ENCODE data around the gene ARHGAP21.
A peak's percentile ranks its signal among the peaks of the same experiment; 100 is the strongest.

Gene ARHGAP21

GRCh38 chr10:24618401-24618800 is 105.3 kb downstream of the ARHGAP21 start:
- H3K4me3 ChIP-seq (ENCODE audit: control insufficient read depth, low read depth, low read length) = no peak overlapping the region
- no peak for TF ChIP-seq CTCF (IDR thresholded peaks at IDR 0.05; ENCODE audit: control insufficient read depth, insufficient read depth, low read depth, low read length, missing control alignments)
- DNase-seq (ENCODE audit: low read depth) = no peak

- DNase-seq (ENCODE audit: low read depth) = no peak
- no peak overlapping the region for H3K4me3 ChIP-seq (ENCODE audit: control insufficient read depth, low read depth, low read length)
- TF ChIP-seq CTCF (IDR thresholded peaks at IDR 0.05; ENCODE audit: control insufficient read depth, insufficient read depth, low read depth, low read length, missing control alignments) = peak; percentile 81
These were observed 105.8 kb downstream of the ARHGAP21 start for GRCh38 chr10:24617771-24618396.

GRCh38 chr10:24616536-24616935 is 107.2 kb downstream of the ARHGAP21 start:
- H3K4me3 ChIP-seq (ENCODE audit: control insufficient read depth, low read depth, low read length) = no peak overlapping the region
- DNase-seq (ENCODE audit: low read depth) = no peak
- TF ChIP-seq CTCF (IDR thresholded peaks at IDR 0.05; ENCODE audit: control insufficient read depth, insufficient read depth, low read depth, low read length, missing control alignments) = no peak

GRCh38 chr10:24606021-24606420 is 117.7 kb downstream of the ARHGAP21 start:
- no peak overlapping the region for H3K4me3 ChIP-seq (ENCODE audit: control insufficient read depth, low read depth, low read length)
- no peak for DNase-seq (ENCODE audit: low read depth)
- TF ChIP-seq CTCF (IDR thresholded peaks at IDR 0.05; ENCODE audit: control insufficient read depth, insufficient read depth, low read depth, low read length, missing control alignments) = no peak

- TF ChIP-seq CTCF (IDR thresholded peaks at IDR 0.05; ENCODE audit: control insufficient read depth, insufficient read depth, low read depth, low read length, missing control alignments) = no peak
- no peak for DNase-seq (ENCODE audit: low read depth)
These were observed 118.5 kb downstream of the ARHGAP21 start for GRCh38 chr10:24605141-24605540.

GRCh38 chr10:24603333-24603732 is 120.4 kb downstream of the ARHGAP21 start:
- no peak overlapping the region for H3K4me3 ChIP-seq (ENCODE audit: control insufficient read depth, low read depth, low read length)
- TF ChIP-seq CTCF (IDR thresholded peaks at IDR 0.05; ENCODE audit: control insufficient read depth, insufficient read depth, low read depth, low read length, missing control alignments) = no peak
- DNase-seq (ENCODE audit: low read depth) = no peak

More at GRCh38 chr10:24605141-24605540, 118.5 kb downstream of the ARHGAP21 start:
- no peak overlapping the region for H3K4me3 ChIP-seq (ENCODE audit: control insufficient read depth, low read depth, low read length)

All from AG09309 (cell line).